Activated CD8-positive, alpha-beta T cell treated with anti-CD3 and anti-CD28 coated beads for 36 hours (primary cell): Measurements from ENCODE around the gene IGFN1. TPM values are rescaled to one million over a fixed set of nuclear protein-coding genes. Genes with fewer than 3 reads are reported as not detected.

ENCODE experiments used
- ATAC-seq: fragments of 200-7000 bp; cut with Tn5 transposase; one replicate; pipeline ENCODE4 v1.10.0; 2021; ENCODE audit warnings: mild to moderate bottlenecking, moderate library complexity
- CTCF ChIA-PET: fragments of 350-600 bp; sonication (Branson Sonifier 250); formaldehyde crosslinking; loops from one replicate; lab custom pipeline; 2021; ENCODE audit warnings: antibody characterized with exemption; lab: Charles Lee
- POLR2A ChIA-PET: fragments of 350-600 bp; sonication (Branson Sonifier 250); formaldehyde crosslinking; loops from one replicate; lab custom pipeline; 2021; ENCODE audit warnings: antibody characterized with exemption; lab: Charles Lee
- DNase-seq: peaks from one replicate; pipeline ENCODE4 v3.0.0-alpha.2; 2020
- H3K27ac Mint-ChIP-seq: one replicate; pipeline ENCODE4 v1.8.0; 2021; ENCODE audit warnings: mild to moderate bottlenecking, mixed read lengths
- H3K27me3 Mint-ChIP-seq: one replicate; pipeline ENCODE4 v1.8.0; 2021; ENCODE audit warnings: mixed read lengths
- H3K36me3 Mint-ChIP-seq: one replicate; pipeline ENCODE4 v1.8.0; 2021; ENCODE audit warnings: low read depth, mixed read lengths
- H3K4me1 Mint-ChIP-seq: one replicate; pipeline ENCODE4 v1.8.0; 2021; ENCODE audit warnings: low read depth, mixed read lengths
- H3K4me3 Mint-ChIP-seq: one replicate; pipeline ENCODE4 v1.8.0; 2021; ENCODE audit warnings: mild to moderate bottlenecking, moderate library complexity, mixed read lengths
- H3K9me3 Mint-ChIP-seq: one replicate; pipeline ENCODE4 v1.8.0; 2021; ENCODE audit warnings: mixed read lengths
- intact Hi-C: fragments of 100-400 bp; cut with micrococcal nuclease; formaldehyde crosslinking; loops from one replicate; pipeline ENCODE4 v1.10.0; 2022
- total RNA-seq, 2 experiments: library from RNA; stranded (reverse); gene quantifications; one replicate each; pipeline ENCODE4 v1.2.3, GENCODE V29; 2021
- TF ChIP-seq, protein P1 (sequence below): fragments of 200-600 bp; IDR thresholded peaks from one replicate; pipeline ENCODE4 v1.8.0; 2022; ENCODE audit warnings: antibody characterized with exemption, mild to moderate bottlenecking

Gene IGFN1
- total RNA-seq, 2 experiments from 2014 or later: not detected

DNA sequence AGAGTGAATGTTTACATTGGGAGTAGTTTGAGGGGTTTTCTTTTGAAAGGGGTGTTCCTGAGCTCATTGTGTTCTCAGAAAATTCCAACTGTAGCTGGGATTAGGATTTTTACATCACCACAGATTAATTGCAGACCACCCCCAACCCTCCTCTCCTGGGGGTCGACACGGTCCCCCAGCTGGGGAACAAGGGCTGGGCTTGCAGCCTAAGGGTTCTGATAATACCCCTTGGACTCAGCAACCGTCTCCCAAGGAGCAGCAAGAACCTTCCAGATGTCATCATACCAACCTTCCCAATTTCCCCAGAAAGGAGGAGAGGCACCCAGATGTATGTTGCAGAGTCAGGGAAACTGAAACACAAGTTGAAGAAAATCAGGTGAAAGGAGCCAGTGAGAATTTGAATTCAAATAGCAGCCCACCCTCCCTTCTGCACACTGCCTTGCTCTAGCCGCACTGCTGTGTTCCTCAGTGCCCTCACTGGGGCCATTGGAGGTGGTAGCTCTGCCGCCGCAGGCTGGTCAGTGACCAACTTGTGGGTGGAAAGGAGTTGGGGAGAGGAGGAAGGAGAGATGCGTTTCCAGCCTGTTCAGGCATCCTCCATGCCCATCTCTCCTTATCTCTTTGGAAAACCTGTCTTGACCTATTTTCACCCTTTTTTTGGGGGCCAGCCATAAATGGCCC, 14.7 kb upstream of the IGFN1 start:
- ChIA-PET CTCF (interaction anchor here (0.8 to 0.9 kb wide), 2 partner anchors 11 to 107 kb away, joined by 3 read pairs; no protein-coding TSS in a partner anchor), POLR2A (no interaction called here)
- intact Hi-C loops: no loop called here
- H3K4me3 Mint-ChIP-seq: no peak overlapping the region
- TF ChIP-seq, protein P1, sequence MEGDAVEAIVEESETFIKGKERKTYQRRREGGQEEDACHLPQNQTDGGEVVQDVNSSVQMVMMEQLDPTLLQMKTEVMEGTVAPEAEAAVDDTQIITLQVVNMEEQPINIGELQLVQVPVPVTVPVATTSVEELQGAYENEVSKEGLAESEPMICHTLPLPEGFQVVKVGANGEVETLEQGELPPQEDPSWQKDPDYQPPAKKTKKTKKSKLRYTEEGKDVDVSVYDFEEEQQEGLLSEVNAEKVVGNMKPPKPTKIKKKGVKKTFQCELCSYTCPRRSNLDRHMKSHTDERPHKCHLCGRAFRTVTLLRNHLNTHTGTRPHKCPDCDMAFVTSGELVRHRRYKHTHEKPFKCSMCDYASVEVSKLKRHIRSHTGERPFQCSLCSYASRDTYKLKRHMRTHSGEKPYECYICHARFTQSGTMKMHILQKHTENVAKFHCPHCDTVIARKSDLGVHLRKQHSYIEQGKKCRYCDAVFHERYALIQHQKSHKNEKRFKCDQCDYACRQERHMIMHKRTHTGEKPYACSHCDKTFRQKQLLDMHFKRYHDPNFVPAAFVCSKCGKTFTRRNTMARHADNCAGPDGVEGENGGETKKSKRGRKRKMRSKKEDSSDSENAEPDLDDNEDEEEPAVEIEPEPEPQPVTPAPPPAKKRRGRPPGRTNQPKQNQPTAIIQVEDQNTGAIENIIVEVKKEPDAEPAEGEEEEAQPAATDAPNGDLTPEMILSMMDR: no peak
- H3K27me3 Mint-ChIP-seq: peaks cover 24% of the 10 kb centered on the region
- H3K9me3 Mint-ChIP-seq: peaks cover 2% of the 10 kb centered on the region
- no peaks in the 10 kb centered on the region for H3K36me3 Mint-ChIP-seq
- no peak overlapping the region for H3K27ac Mint-ChIP-seq
- ATAC-seq (no peak), DNase-seq (no peak)
- peaks cover 13% of the 10 kb centered on the region for H3K4me1 Mint-ChIP-seq

DNA sequence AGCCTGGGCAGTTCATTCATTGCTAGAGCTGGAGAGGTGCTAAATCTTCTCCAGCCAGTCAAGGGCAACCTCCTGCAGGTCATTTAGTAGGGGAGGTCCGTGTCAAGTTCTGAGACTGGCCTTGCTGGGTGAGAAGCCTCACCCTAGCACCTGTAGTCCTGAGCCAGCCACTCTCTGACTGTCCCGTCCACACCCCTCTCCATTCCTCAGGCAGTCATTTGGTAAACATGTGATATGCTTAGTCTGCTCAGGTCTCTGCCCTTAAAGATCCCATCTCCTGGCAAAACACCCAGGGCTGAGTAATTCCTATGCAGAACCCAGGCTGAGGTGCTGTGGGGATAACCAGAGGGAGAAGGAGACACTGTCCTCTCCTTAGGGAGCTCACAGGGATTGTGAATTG, 13.7 kb upstream of the IGFN1 start:
- Mint-ChIP-seq H3K4me3 (no peak overlapping the region), H3K36me3 (no peaks in the 10 kb centered on the region), H3K27me3 (peaks cover 21% of the 10 kb centered on the region), H3K4me1 (peaks cover 6% of the 10 kb centered on the region), H3K9me3 (peaks cover 2% of the 10 kb centered on the region), H3K27ac (no peak overlapping the region)
- no peak for ATAC-seq
- CTCF ChIA-PET: no interaction called here
- intact Hi-C loops: no loop called here
- TF ChIP-seq, protein P1: no peak
- DNase-seq: no peak
- POLR2A ChIA-PET: interaction anchor here (0.6 kb wide), 1 partner anchor 37 kb away, joined by 3 read pairs; no protein-coding TSS in a partner anchor

DNA sequence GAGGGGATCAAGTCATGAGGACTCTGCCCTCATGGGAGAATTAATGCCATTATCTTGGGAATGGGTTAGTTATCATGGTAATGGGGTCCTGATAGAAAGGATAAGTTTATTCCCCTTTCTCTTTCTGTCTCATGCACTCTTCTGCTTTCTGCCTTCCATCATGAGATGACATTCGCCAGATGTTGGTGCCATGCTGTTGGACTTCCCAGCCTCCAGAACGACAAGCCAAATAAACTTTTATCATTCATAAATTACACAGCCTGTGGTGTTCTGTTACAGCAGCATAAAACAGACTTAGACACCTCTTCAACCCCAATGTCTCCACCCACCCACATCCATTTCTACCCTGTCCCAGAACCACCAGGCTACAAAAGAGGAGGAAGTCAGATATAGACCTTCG, 11.9 kb upstream of the IGFN1 start:
- peaks cover 2% of the 10 kb centered on the region for H3K9me3 Mint-ChIP-seq
- no peaks in the 10 kb centered on the region for H3K4me1 Mint-ChIP-seq
- peaks cover 26% of the 10 kb centered on the region for H3K27me3 Mint-ChIP-seq
- TF ChIP-seq, protein P1: no peak
- ChIA-PET CTCF (interaction anchor here (1.2 kb wide), 1 partner anchor 8 kb away, joined by 4 read pairs; no protein-coding TSS in a partner anchor), POLR2A (no interaction called here)
- H3K36me3 Mint-ChIP-seq: no peaks in the 10 kb centered on the region
- ATAC-seq (no peak), DNase-seq (no peak)
- intact Hi-C loops: no loop called here
- no peak overlapping the region for H3K4me3 Mint-ChIP-seq
- no peak overlapping the region for H3K27ac Mint-ChIP-seq

DNA sequence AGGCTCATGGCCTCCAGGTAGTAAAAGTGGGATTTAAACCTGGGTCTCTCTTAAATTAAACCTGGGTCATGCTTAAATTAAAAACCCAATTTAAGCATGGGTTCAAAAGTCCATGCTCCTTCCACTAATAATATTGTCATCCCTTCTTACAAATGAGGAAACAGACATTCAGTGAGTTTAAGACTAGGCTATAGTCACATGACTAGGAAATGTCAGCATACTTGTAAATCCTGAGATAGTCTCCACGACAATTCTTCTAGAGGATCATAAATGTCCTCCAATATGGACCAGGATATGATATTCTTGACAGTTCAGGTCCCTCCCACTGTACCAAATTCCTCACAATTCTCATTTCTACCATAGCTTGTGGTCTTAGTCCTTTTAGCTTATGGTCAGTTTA, 10.5 kb upstream of the IGFN1 start:
- TF ChIP-seq, protein P1: no peak
- ChIA-PET CTCF (no interaction called here), POLR2A (no interaction called here)
- peaks cover 2% of the 10 kb centered on the region for H3K9me3 Mint-ChIP-seq
- H3K36me3 Mint-ChIP-seq: no peaks in the 10 kb centered on the region
- H3K27me3 Mint-ChIP-seq: peaks cover 31% of the 10 kb centered on the region
- no peaks in the 10 kb centered on the region for H3K4me1 Mint-ChIP-seq
- H3K4me3 Mint-ChIP-seq: no peak overlapping the region
- ATAC-seq (no peak), DNase-seq (no peak)
- H3K27ac Mint-ChIP-seq: no peak overlapping the region
- intact Hi-C loops: no loop called here

DNA sequence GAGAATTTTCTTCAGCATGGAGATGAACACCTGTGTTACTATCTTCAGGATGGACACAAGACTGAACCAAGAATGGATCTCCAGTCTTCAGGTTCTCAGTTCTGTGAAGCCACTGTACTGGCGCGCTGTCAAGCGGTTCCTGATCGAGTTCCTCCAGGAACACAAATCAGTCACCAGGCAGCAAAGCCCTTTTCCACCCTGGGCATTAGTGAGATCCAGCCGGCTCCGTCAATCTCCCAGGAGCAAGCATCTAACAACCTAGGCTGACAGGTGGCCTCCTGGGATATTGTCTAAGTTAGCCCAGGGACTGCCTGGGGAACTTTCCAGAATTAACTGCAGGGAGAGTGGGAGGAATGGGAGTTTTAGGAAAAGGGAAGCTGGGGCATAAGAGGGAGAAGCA, 9.7 kb upstream of the IGFN1 start:
- no peaks in the 10 kb centered on the region for H3K36me3 Mint-ChIP-seq
- CTCF ChIA-PET: no interaction called here
- no peak for ATAC-seq
- intact Hi-C loops: no loop called here
- peaks cover 2% of the 10 kb centered on the region for H3K9me3 Mint-ChIP-seq
- TF ChIP-seq, protein P1: no peak
- H3K4me1 Mint-ChIP-seq: no peaks in the 10 kb centered on the region
- no peak overlapping the region for H3K27ac Mint-ChIP-seq
- H3K27me3 Mint-ChIP-seq: peaks cover 31% of the 10 kb centered on the region
- DNase-seq: no peak
- POLR2A ChIA-PET: no interaction called here
- no peak overlapping the region for H3K4me3 Mint-ChIP-seq
